GM12873 (cell line): ENCODE measurements around the gene ARID1B.

Source experiments
- CTCF ChIP-seq: IDR thresholded peaks from 2 replicates; pipeline ENCODE4 v1.5.1; 2012; ENCODE audit warnings: low read depth, mild to moderate bottlenecking, moderate library complexity, low read length, control low read depth; ENCODE audit not compliant: insufficient read depth; ENCODE audit errors: missing control alignments

Gene ARID1B

GRCh38 chr6:157001716-157002115, 224.5 kb downstream of the ARID1B start:
- TF ChIP-seq CTCF: no peak

- TF ChIP-seq CTCF: no peak
Observed at GRCh38 chr6:157002774-157003173, 225.6 kb downstream of the ARID1B start.

GRCh38 chr6:157005940-157006339, 228.8 kb downstream of the ARID1B start:
- TF ChIP-seq CTCF: no peak

GRCh38 chr6:157008568-157008967, 231.4 kb downstream of the ARID1B start:
- TF ChIP-seq CTCF: no peak

- no peak for TF ChIP-seq CTCF
Observed at GRCh38 chr6:157012355-157012754, 235.2 kb downstream of the ARID1B start.

- TF ChIP-seq CTCF: no peak
Observed at GRCh38 chr6:157013649-157014304, 236.6 kb downstream of the ARID1B start.

GRCh38 chr6:157014871-157015270, 237.7 kb downstream of the ARID1B start:
- no peak for TF ChIP-seq CTCF
